HepG2 (cell line): ENCODE results near the gene GPN1. TPM values are rescaled to one million over a fixed set of nuclear protein-coding genes. Genes with fewer than 3 reads are reported as not detected.

ENCODE experiments used
- CBX2 ChIP-seq, 2 experiments: fragments of 200-600 bp in 1 of 2; sonication (generic); formaldehyde crosslinking in 1 of 2; IDR thresholded peaks; 2 replicates each; pipeline versions ENCODE4 v1.7.0 to v1.8.1; 2018 to 2022; ENCODE audit warnings: low read depth in 2 of 2, low read length in 1 of 2, mild to moderate bottlenecking in 1 of 2, missing genetic modification reagents in 1 of 2
- GFI1 ChIP-seq: sonication (generic); formaldehyde crosslinking; IDR thresholded peaks from 2 replicates; pipeline ENCODE4 v1.5.0; 2020; ENCODE audit warnings: missing genetic modification reagents, mild to moderate bottlenecking, borderline replicate concordance
- GTF3A ChIP-seq: sonication (generic); formaldehyde crosslinking; conservative IDR thresholded peaks from 2 replicates; pipeline ENCODE4 v1.4.0; 2020; ENCODE audit warnings: mild to moderate bottlenecking, missing genetic modification reagents
- KDM5A ChIP-seq: fragments of 200-600 bp; sonication (generic); IDR thresholded peaks from 2 replicates; pipeline ENCODE4 v1.7.0; 2018; ENCODE audit warnings: antibody characterized with exemption, mild to moderate bottlenecking, low read length, borderline replicate concordance
- NKX3-1 ChIP-seq: sonication (generic); formaldehyde crosslinking; IDR thresholded peaks from 2 replicates; pipeline ENCODE4 v1.5.0; 2020; ENCODE audit warnings: missing genetic modification reagents
- SAFB2 ChIP-seq: sonication (generic); formaldehyde crosslinking; IDR thresholded peaks from 2 replicates; pipeline ENCODE4 v1.5.1; 2020; ENCODE audit warnings: missing genetic modification reagents, low read depth, mild to moderate bottlenecking, borderline replicate concordance
- SMARCC2 ChIP-seq: fragments of 450-650 bp; IDR thresholded peaks from 2 replicates; pipeline ENCODE4 v1.6.1; 2017; ENCODE audit warnings: antibody characterized with exemption, mild to moderate bottlenecking
- TCF12 ChIP-seq, 2 experiments: fragments of 450-650 bp in 1 of 2; sonication (generic) in 1 of 2; formaldehyde crosslinking in 1 of 2; IDR thresholded peaks; 2 replicates each; pipeline versions ENCODE4 v1.6.1 to v1.8.0; 2017 to 2022; ENCODE audit warnings: antibody characterized with exemption in 1 of 2, mild to moderate bottlenecking in 1 of 2, missing genetic modification reagents in 1 of 2, moderate library complexity in 1 of 2
- WIZ ChIP-seq: sonication (generic); formaldehyde crosslinking; IDR thresholded peaks from 2 replicates; pipeline ENCODE4 v1.5.1; 2020; ENCODE audit warnings: mild to moderate bottlenecking, missing genetic modification reagents
- ZFP82 ChIP-seq: sonication (generic); formaldehyde crosslinking; IDR thresholded peaks from 2 replicates; pipeline ENCODE4 v1.5.1; 2020; ENCODE audit warnings: mild to moderate bottlenecking, missing genetic modification reagents, borderline replicate concordance
- ZFYVE20 ChIP-seq: sonication (generic); formaldehyde crosslinking; IDR thresholded peaks from 2 replicates; pipeline ENCODE4 v1.8.0; 2023; ENCODE audit warnings: low read depth, mild to moderate bottlenecking, moderate library complexity, missing genetic modification reagents, borderline replicate concordance
- ZNF251 ChIP-seq: sonication (generic); formaldehyde crosslinking; IDR thresholded peaks from 2 replicates; pipeline ENCODE4 v1.9.0; 2021; ENCODE audit warnings: mild to moderate bottlenecking, missing genetic modification reagents
- ZNF264 ChIP-seq: sonication (generic); formaldehyde crosslinking; IDR thresholded peaks from 2 replicates; pipeline ENCODE4 v1.4.0; 2020; ENCODE audit warnings: missing genetic modification reagents
- ZNF335 ChIP-seq: sonication (generic); formaldehyde crosslinking; IDR thresholded peaks from 2 replicates; pipeline ENCODE4 v1.4.0; 2020; ENCODE audit warnings: missing genetic modification reagents
- ZNF501 ChIP-seq: sonication (generic); formaldehyde crosslinking; IDR thresholded peaks from 2 replicates; pipeline ENCODE4 v1.5.1; 2020; ENCODE audit warnings: mild to moderate bottlenecking, moderate library complexity, missing genetic modification reagents
- ZNF75D ChIP-seq: sonication (generic); formaldehyde crosslinking; IDR thresholded peaks from 2 replicates; pipeline ENCODE4 v1.8.1; 2023; ENCODE audit warnings: missing genetic modification reagents, mild to moderate bottlenecking, borderline replicate concordance
- ZNF839 ChIP-seq: sonication (generic); formaldehyde crosslinking; IDR thresholded peaks from 2 replicates; pipeline ENCODE4 v1.4.0; 2020; ENCODE audit warnings: missing genetic modification reagents, mild to moderate bottlenecking, borderline replicate concordance
- ZSCAN31 ChIP-seq: sonication (generic); formaldehyde crosslinking; IDR thresholded peaks from 2 replicates; pipeline ENCODE4 v1.5.0; 2020; ENCODE audit warnings: low read depth, mild to moderate bottlenecking, missing genetic modification reagents
- polyA plus RNA-seq, 8 experiments: library from polyadenylated mRNA; depleted of rRNA in 3 of 8; stranded (reverse) in 7 of 8; unstranded in 1 of 8; fragments of >200 nt; fragmentation: Illumina TruSeq in 4 of 8; extraction: Trizol in 4 of 8; gene quantifications; 2 replicates each; pipeline versions ENCODE4 v1.2.1 to v1.2.3, GENCODE V29; 2011 to 2016; ENCODE audit warnings: low read depth in 4 of 8, missing spikeins in 1 of 8, mixed read lengths in 1 of 8; ENCODE audit not compliant: insufficient read depth in 1 of 8
- total RNA-seq, 5 experiments: library from RNA; depleted of rRNA; stranded (reverse); fragments of >200 nt; fragmentation: Illumina TruSeq; extraction: Trizol; gene quantifications; 2 replicates each; pipeline ENCODE4 v1.2.3, GENCODE V29; 2016; ENCODE audit warnings: low read depth in 1 of 5
- TF ChIP-seq, protein P1 (sequence below): IDR thresholded peaks from 2 replicates; pipeline ENCODE4 v1.4.0; 2020; ENCODE audit warnings: mild to moderate bottlenecking, missing genetic modification reagents
- TF ChIP-seq, protein P2 (sequence below), 2 experiments: sonication (generic) in 1 of 2; formaldehyde crosslinking in 1 of 2; IDR thresholded peaks; 2 replicates each; pipeline versions ENCODE4 v1.4.0 to v1.6.1; 2016 to 2020; ENCODE audit warnings: borderline replicate concordance in 1 of 2, low read depth in 1 of 2, mild to moderate bottlenecking in 1 of 2, missing genetic modification reagents in 1 of 2

GPN1 gene
- total and polyA plus RNA-seq, 2 of the 13 experiments (the other 11 are each of a cell fraction or from before 2014, with no cell fraction given), result 54.5 to 62.7 TPM

DNA sequence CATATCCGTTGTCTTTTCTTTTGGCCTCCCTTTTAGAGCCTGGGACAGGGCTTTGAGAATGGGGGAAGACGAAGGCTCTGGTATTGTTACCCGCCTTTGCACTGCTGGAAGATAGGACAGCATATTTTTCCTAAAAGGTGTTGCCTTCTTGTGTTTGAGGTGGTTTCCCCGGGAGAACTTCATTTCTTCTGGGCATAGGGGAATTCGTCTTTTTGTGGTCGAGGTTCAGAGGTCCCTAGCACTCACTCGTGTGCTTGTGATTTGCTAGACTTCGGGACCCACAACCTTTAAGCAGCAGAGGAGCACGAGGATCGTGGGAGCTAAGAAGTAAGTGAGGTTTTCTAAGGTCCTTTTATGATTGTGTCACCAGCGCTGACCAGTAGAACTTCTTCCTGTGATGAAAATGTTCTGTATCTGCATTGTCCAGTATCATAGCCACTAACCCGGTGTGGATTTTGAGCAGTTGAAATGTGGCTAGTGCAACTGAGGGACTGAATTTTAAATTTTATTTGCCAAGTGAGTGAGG lies 45.4 kb upstream of the GPN1 start (continued):
- TF ChIP-seq, protein P1, sequence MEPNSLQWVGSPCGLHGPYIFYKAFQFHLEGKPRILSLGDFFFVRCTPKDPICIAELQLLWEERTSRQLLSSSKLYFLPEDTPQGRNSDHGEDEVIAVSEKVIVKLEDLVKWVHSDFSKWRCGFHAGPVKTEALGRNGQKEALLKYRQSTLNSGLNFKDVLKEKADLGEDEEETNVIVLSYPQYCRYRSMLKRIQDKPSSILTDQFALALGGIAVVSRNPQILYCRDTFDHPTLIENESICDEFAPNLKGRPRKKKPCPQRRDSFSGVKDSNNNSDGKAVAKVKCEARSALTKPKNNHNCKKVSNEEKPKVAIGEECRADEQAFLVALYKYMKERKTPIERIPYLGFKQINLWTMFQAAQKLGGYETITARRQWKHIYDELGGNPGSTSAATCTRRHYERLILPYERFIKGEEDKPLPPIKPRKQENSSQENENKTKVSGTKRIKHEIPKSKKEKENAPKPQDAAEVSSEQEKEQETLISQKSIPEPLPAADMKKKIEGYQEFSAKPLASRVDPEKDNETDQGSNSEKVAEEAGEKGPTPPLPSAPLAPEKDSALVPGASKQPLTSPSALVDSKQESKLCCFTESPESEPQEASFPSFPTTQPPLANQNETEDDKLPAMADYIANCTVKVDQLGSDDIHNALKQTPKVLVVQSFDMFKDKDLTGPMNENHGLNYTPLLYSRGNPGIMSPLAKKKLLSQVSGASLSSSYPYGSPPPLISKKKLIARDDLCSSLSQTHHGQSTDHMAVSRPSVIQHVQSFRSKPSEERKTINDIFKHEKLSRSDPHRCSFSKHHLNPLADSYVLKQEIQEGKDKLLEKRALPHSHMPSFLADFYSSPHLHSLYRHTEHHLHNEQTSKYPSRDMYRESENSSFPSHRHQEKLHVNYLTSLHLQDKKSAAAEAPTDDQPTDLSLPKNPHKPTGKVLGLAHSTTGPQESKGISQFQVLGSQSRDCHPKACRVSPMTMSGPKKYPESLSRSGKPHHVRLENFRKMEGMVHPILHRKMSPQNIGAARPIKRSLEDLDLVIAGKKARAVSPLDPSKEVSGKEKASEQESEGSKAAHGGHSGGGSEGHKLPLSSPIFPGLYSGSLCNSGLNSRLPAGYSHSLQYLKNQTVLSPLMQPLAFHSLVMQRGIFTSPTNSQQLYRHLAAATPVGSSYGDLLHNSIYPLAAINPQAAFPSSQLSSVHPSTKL, result no peak
- TF ChIP-seq KDM5A, result peak; percentile 23
- TF ChIP-seq TCF12 (IDR thresholded peaks at IDR 0.05), result no peak
- TF ChIP-seq TCF12 (CRISPR knock-in tag; IDR thresholded peaks at IDR 0.05), result no peak
- TF ChIP-seq ZNF335 (CRISPR knock-in tag), result no peak
- TF ChIP-seq GFI1 (CRISPR knock-in tag), result 0 out of 2 replicates have a peak, but pooled peaks have one; percentile 38
- TF ChIP-seq ZNF264, result no peak
- 0 out of 2 replicates have a peak, but pooled peaks have one; percentile 13 for TF ChIP-seq NKX3-1 (CRISPR knock-in tag)
- no peak for TF ChIP-seq SAFB2 (CRISPR knock-in tag)
- TF ChIP-seq ZNF75D (CRISPR knock-in tag), result peak; percentile 23; the same call in 1 of the 2 replicates
- TF ChIP-seq ZNF501, result peak; percentile 50; the same call in 1 of the 2 replicates
- no peak for TF ChIP-seq WIZ (CRISPR knock-in tag)
- TF ChIP-seq, protein P2, sequence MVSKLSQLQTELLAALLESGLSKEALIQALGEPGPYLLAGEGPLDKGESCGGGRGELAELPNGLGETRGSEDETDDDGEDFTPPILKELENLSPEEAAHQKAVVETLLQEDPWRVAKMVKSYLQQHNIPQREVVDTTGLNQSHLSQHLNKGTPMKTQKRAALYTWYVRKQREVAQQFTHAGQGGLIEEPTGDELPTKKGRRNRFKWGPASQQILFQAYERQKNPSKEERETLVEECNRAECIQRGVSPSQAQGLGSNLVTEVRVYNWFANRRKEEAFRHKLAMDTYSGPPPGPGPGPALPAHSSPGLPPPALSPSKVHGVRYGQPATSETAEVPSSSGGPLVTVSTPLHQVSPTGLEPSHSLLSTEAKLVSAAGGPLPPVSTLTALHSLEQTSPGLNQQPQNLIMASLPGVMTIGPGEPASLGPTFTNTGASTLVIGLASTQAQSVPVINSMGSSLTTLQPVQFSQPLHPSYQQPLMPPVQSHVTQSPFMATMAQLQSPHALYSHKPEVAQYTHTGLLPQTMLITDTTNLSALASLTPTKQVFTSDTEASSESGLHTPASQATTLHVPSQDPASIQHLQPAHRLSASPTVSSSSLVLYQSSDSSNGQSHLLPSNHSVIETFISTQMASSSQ (IDR thresholded peaks at IDR 0.05; ENCODE audit: low read depth), result 0 out of 2 replicates have a peak, but pooled peaks have one; percentile 0
- TF ChIP-seq, protein P2 (CRISPR knock-in tag; IDR thresholded peaks at IDR 0.05; ENCODE audit: borderline replicate concordance), result no peak
- no peak for TF ChIP-seq SMARCC2
- TF ChIP-seq GTF3A, result no peak
- no peak for TF ChIP-seq ZSCAN31 (CRISPR knock-in tag)
- no peak for TF ChIP-seq ZFYVE20 (CRISPR knock-in tag)
- TF ChIP-seq ZNF251, result 0 out of 2 replicates have a peak, but pooled peaks have one; percentile 47
- TF ChIP-seq CBX2 (IDR thresholded peaks at IDR 0.05; ENCODE audit: low read depth, low read length), result no peak
- TF ChIP-seq CBX2 (CRISPR knock-in tag; IDR thresholded peaks at IDR 0.05; ENCODE audit: low read depth), result no peak
- TF ChIP-seq ZFP82 (CRISPR knock-in tag), result no peak
- no peak for TF ChIP-seq ZNF839 (CRISPR knock-in tag)
